Spleen (tissue), 11 donors: Measurements from ENCODE around the gene CHCHD1. TPM values are rescaled to one million over a fixed set of nuclear protein-coding genes. Genes with fewer than 3 reads are reported as not detected.

Experiments used
- DNase-seq: peaks from one replicate; pipeline ENCODE4 v3.0.0-alpha.2; 2020
- H3K27ac ChIP-seq, 8 donors: fragments of 200-600 bp; sonication (generic) in 7 of 8; 1 replicate in 4 of 8; 2 replicates in 4 of 8; pipeline versions ENCODE4 v1.5.0 to v1.8.0; 2016 to 2021; ENCODE audit warnings: inconsistent platforms in 4 of 8, mild to moderate bottlenecking in 4 of 8, moderate library complexity in 1 of 8
- H3K27me3 ChIP-seq, 7 donors: fragments of 200-600 bp; sonication (generic) in 6 of 7; replicated peaks in 1 of 7; 1 replicate in 4 of 7; 2 replicates in 3 of 7; pipeline versions ENCODE4 v1.5.0 to v1.8.0; 2016 to 2021; ENCODE audit warnings: inconsistent platforms in 3 of 7, mild to moderate bottlenecking in 1 of 7
- H3K36me3 ChIP-seq, 6 donors: fragments of 200-600 bp; sonication (generic) in 5 of 6; 1 replicate in 4 of 6; 2 replicates in 2 of 6; pipeline versions ENCODE4 v1.5.0 to v1.8.0; 2016 to 2021; ENCODE audit warnings: inconsistent platforms in 2 of 6
- H3K4me1 ChIP-seq, 6 donors: fragments of 200-600 bp; sonication (generic) in 5 of 6; 1 replicate in 3 of 6; 2 replicates in 3 of 6; pipeline versions ENCODE4 v1.5.0 to v1.8.0; 2016 to 2021; ENCODE audit warnings: inconsistent platforms in 3 of 6
- H3K4me3 ChIP-seq, 8 donors: fragments of 200-600 bp; sonication (generic) in 7 of 8; 1 replicate in 4 of 8; 2 replicates in 4 of 8; pipeline versions ENCODE4 v1.5.0 to v1.8.0; 2016 to 2021; ENCODE audit warnings: inconsistent platforms in 4 of 8, mild to moderate bottlenecking in 4 of 8, moderate library complexity in 2 of 8
- H3K9me3 ChIP-seq, 8 donors: fragments of 200-600 bp; sonication (generic) in 7 of 8; 1 replicate in 4 of 8; 2 replicates in 4 of 8; pipeline versions ENCODE4 v1.5.0 to v1.8.0; 2016 to 2021; ENCODE audit warnings: inconsistent platforms in 4 of 8
- POLR2A ChIP-seq, 3 donors: fragments of 450-650 bp; IDR thresholded peaks; one replicate each; pipeline ENCODE4 v1.5.1; 2017; ENCODE audit warnings: antibody characterized with exemption in 3 of 3, mild to moderate bottlenecking in 1 of 3
- POLR2AphosphoS5 ChIP-seq, 3 donors: sonication (generic); formaldehyde crosslinking; IDR thresholded peaks; one replicate each; pipeline ENCODE4 v1.5.1; 2017; ENCODE audit warnings: antibody characterized with exemption in 3 of 3
- WGBS, 5 donors: extraction: QIAGEN DNeasy Blood & Tissue Kit in 3 of 5; methylation state at CpG; one replicate each; pipeline versions ENCODE4 v1.1.5 to v1.1.7; 2013 to 2018; 5-methylcytosine and 5-hydroxymethylcytosine counted together
- intact Hi-C: fragments of 100-400 bp; cut with DNase I; formaldehyde crosslinking; loops from one replicate; pipeline ENCODE4 v1.15.0; 2023; ENCODE audit warnings: low total_unique reads
- polyA plus RNA-seq, 3 donors: library from polyadenylated mRNA; stranded (reverse); fragments of 200-250 nt; gene quantifications; one replicate each; pipeline ENCODE4 v1.2.1, GENCODE V29; 2013
- total RNA-seq, 7 donors: library from RNA; depleted of rRNA in 3 of 7; stranded (reverse); fragments of >200 nt in 3 of 7; fragmentation: NEBNext Ultra II Directional in 4 of 7; extraction: Animal tissue kit (Norgen Biotek cat#: 25700) in 4 of 7; gene quantifications; one replicate each; pipeline versions ENCODE4 v1.1.0 to v1.2.1, GENCODE V29; 2016 to 2021
- TF ChIP-seq, protein P1 (sequence below), 11 experiments: fragments of 200-600 bp in 7 of 11; fragments of 450-650 bp in 4 of 11; sonication (generic) in 4 of 11; IDR thresholded peaks in 8 of 11; conservative IDR thresholded peaks in 3 of 11; 1 replicate in 7 of 11; 2 replicates in 4 of 11; pipeline versions ENCODE4 v1.4.0 to v1.8.0; 2016 to 2021; ENCODE audit warnings: antibody characterized with exemption in 11 of 11, inconsistent platforms in 4 of 11, mild to moderate bottlenecking in 1 of 11
- donor health status: healthy with polysubstance abuse.
- donor health status: DM: no; HTN: no; CAD: no; lungs with moderate emphysema.
- donor health status: DM: no; HTN: no; CAD: no.
- donor health status: Bipolar disorder and iron deficiency.
- donor health status: healthy.
- donor health status: DM: no; HTN: no; CAD: no.
- donor health status: DM: yes; HTN: yes; CAD: no.

Gene CHCHD1
- total and polyA plus RNA-seq, 10 donors = 14.6 to 75.9 (median 26.4) TPM

DNA sequence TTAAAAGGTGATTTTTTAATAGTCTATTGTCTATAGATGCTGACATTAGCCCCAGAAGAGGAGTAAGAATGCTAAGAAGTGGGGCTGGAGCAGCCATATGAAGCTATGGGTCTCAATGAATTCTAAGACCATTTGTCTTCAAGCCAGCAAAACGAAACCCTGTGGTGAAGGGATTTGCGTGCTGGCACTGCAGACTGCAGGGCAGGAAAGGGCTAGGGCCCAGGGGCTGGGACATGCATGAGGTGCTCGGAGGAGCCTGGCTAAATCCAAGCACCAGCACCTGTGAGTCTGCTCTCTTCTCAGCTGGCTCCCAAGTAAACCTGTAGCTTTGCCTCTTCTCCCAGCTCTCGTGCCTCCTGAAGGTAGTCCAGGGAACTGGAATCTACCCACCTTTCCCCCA, 30.8 kb downstream of the CHCHD1 start:
- WGBS, 5 donors = 91 to 98% (median 94%) methylated on average over 4 of the region's 4 CpGs
- H3K4me3 ChIP-seq = no peak overlapping the region
- intact Hi-C loops = no loop called here
- no peaks in the 10 kb centered on the region for H3K9me3 ChIP-seq
- TF ChIP-seq, protein P1, sequence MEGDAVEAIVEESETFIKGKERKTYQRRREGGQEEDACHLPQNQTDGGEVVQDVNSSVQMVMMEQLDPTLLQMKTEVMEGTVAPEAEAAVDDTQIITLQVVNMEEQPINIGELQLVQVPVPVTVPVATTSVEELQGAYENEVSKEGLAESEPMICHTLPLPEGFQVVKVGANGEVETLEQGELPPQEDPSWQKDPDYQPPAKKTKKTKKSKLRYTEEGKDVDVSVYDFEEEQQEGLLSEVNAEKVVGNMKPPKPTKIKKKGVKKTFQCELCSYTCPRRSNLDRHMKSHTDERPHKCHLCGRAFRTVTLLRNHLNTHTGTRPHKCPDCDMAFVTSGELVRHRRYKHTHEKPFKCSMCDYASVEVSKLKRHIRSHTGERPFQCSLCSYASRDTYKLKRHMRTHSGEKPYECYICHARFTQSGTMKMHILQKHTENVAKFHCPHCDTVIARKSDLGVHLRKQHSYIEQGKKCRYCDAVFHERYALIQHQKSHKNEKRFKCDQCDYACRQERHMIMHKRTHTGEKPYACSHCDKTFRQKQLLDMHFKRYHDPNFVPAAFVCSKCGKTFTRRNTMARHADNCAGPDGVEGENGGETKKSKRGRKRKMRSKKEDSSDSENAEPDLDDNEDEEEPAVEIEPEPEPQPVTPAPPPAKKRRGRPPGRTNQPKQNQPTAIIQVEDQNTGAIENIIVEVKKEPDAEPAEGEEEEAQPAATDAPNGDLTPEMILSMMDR (IDR thresholded peaks at IDR 0.05 in 8 of 11, conservative IDR thresholded peaks at IDR 0.05 in 3 of 11) = no peak
- TF ChIP-seq POLR2AphosphoS5 (IDR thresholded peaks at IDR 0.05) (no peak), POLR2A (IDR thresholded peaks at IDR 0.05) (no peak)
- DNase-seq = peak; percentile 77
- H3K4me1 ChIP-seq = peaks cover 11 to 80% (median 43%) of the 10 kb centered on the region in 6 donors
- peaks cover 0 to 76% (median 32%) of the 10 kb centered on the region in 6 donors for H3K36me3 ChIP-seq
- peak overlapping the region in 7 of 8 donors; percentile 27 to 100 (median 98) for H3K27ac ChIP-seq
- no peaks in the 10 kb centered on the region for H3K27me3 ChIP-seq

DNA sequence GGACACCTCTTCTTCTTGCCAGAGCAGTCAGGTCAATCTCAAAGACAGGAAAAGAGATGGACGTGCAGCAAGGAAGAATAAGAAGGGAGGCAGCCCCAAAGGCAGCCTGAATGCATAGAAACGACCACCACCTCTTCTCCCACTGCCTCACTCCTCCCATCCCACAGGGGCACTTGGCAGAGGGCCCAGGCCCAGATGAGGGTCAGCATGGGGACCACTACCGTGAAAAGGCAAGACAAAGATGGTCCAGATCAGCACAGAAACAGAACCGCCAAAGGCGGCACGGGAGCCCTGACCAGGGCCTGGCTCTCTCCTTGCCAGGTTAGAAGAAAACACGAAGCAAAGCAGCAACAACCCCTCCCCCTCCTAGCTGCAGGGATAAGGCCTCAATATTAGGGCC, 31.5 kb downstream of the CHCHD1 start:
- Histone ChIP-seq H3K36me3 (peaks cover 0 to 76% (median 30%) of the 10 kb centered on the region in 6 donors), H3K4me3 (no peak overlapping the region), H3K9me3 (no peaks in the 10 kb centered on the region), H3K4me1 (peaks cover 11 to 80% (median 40%) of the 10 kb centered on the region in 6 donors), H3K27ac (peak overlapping the region in 2 of 8 donors; percentile 24 to 99), H3K27me3 (no peaks in the 10 kb centered on the region)
- TF ChIP-seq, protein P1 (IDR thresholded peaks at IDR 0.05 in 8 of 11, conservative IDR thresholded peaks at IDR 0.05 in 3 of 11) = no peak
- TF ChIP-seq POLR2AphosphoS5 (IDR thresholded peaks at IDR 0.05) (no peak), POLR2A (IDR thresholded peaks at IDR 0.05) (no peak)
- 86 to 88% (median 87%) methylated on average over 7 of the region's 7 CpGs for WGBS, 5 donors
- DNase-seq = peak; percentile 78
- intact Hi-C loops = no loop called here

DNA sequence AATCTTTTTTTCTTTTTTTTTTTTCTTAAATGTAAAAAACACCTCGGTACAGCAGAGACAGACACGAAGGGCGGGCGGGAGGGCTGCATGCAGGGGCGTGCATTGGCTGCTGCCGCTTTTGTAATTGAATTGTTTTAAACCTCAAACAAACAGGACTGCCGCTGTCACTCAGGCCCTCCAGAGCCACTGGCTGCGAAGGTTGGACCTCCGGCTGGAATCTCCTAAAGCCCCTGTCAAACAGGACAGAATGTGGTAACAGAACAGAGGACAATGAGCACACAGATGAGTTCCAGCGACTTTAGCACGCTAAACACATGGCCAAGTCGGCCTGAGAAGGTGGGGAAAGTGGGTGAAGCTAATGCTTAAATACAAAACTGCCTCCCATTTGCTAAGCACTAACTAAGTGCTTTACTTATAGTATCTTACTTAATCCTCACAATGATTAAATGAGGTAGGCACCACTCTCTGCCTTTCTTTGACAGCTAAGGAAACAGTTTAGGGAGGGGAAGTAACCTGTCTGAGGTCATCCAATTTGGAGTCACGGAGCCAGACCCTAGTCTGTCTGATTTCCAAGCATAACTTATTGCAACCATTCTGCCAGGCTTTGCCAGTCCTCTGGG, 32.5 kb downstream of the CHCHD1 start:
- intact Hi-C loops = no loop called here
- no peaks in the 10 kb centered on the region for H3K27me3 ChIP-seq
- no peak for DNase-seq
- peaks cover 0 to 76% (median 31%) of the 10 kb centered on the region in 6 donors for H3K36me3 ChIP-seq
- peaks cover 11 to 80% (median 35%) of the 10 kb centered on the region in 6 donors for H3K4me1 ChIP-seq
- TF ChIP-seq, protein P1 (IDR thresholded peaks at IDR 0.05 in 8 of 11, conservative IDR thresholded peaks at IDR 0.05 in 3 of 11) = no peak
- TF ChIP-seq POLR2A (IDR thresholded peaks at IDR 0.05) (no peak), POLR2AphosphoS5 (IDR thresholded peaks at IDR 0.05) (no peak)
- H3K4me3 ChIP-seq = no peak overlapping the region
- peak overlapping the region in 1 of 8 donors; percentile 81 for H3K27ac ChIP-seq
- H3K9me3 ChIP-seq = no peaks in the 10 kb centered on the region
- WGBS, 5 donors = 89 to 95% (median 91%) methylated on average over 13 of the region's 13 CpGs

DNA sequence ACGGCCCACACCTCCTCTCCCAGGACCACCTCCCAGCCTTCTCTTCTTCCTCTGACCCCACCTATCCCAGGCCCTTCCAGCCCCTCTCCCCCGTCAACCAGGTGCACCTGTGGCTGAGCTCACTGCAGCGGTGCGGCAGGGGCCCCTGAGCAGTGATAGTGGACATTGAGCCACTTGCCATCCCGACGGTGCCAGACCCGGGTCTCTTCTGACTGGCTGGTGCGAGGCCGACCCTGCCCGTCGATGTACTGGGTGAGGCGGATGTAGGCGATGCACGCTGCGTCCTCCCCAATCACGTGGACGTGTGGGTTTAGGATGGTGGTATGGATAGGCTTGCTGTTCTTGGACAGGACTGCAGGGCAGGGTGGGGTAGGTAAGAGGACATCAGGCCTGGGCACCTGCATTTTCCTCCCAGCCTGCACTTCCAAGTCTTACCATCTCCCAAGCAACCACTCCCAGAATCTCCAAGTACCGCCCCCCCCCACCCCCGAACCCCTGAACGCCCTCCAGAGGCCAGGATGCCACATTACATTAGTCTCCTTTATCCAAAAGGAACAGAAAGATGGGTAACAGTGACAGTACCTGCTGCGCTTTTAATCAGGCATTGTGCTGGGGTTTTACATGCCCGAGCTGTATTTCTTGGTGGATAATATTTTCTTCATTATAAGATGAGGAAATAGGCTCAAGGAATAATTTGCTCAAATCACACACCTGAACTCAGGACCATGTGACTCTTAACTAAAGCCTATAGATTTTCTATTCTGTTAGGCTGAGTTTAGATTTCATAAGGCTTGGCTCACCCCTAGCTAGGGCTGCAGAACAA, 33.3 kb downstream of the CHCHD1 start:
- 81 to 91% (median 86%) methylated on average over 21 to 22 of the region's 22 CpGs for WGBS, 5 donors
- intact Hi-C loops = no loop called here
- no peak for DNase-seq
- no peak overlapping the region for H3K4me3 ChIP-seq
- peaks cover 0 to 76% (median 37%) of the 10 kb centered on the region in 6 donors for H3K36me3 ChIP-seq
- TF ChIP-seq, protein P1 (IDR thresholded peaks at IDR 0.05 in 8 of 11, conservative IDR thresholded peaks at IDR 0.05 in 3 of 11) = peak in 2 of 11 experiments; percentile 9 to 44
- TF ChIP-seq POLR2A (IDR thresholded peaks at IDR 0.05) (no peak), POLR2AphosphoS5 (IDR thresholded peaks at IDR 0.05) (peak in 2 of 3 donors; percentile 28 to 50)
- H3K9me3 ChIP-seq = no peaks in the 10 kb centered on the region
- no peaks in the 10 kb centered on the region for H3K27me3 ChIP-seq
- H3K4me1 ChIP-seq = peaks cover 6 to 80% (median 30%) of the 10 kb centered on the region in 6 donors
- peak overlapping the region in 4 of 8 donors; percentile 22 to 81 (median 74) for H3K27ac ChIP-seq
